ENCODE results near the gene MAP3K20. TPM values are rescaled to one million over a fixed set of nuclear protein-coding genes. Genes with fewer than 3 reads are reported as not detected.

The MAP3K20 gene
- total RNA-seq, 6 donors from 2014 or later, result 16.3 to 41.7 (median 34.7) TPM

DNA sequence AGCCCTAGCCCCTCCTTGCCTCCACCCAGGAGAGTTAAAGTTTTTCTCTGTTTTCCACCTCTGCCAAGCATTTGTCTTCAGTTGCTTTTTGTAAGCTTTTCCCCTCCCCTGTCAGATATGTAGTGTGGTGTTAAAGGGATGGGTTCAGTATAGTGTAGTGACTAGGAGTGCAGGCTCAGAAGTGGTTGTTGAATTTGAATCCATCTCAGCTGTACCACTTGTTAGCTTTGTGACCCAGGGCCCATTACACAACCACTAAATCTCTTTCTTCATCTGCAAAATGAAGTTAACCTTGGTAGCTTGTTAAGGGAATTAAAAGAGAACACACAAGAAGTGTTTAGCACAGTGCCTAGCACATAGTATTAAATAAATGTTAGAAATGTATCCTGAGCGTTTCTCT is 56.9 kb downstream of the MAP3K20 start:
- H3K4me1 ChIP-seq, result peaks cover 2 to 18% (median 11%) of the 10 kb centered on the region in 4 donors
- DNase-seq (no peak), ATAC-seq (ENCODE audit: low FRiP score in 2 of 2) (no peak)
- no peaks in the 10 kb centered on the region for H3K9me3 ChIP-seq
- TF ChIP-seq, protein P1, sequence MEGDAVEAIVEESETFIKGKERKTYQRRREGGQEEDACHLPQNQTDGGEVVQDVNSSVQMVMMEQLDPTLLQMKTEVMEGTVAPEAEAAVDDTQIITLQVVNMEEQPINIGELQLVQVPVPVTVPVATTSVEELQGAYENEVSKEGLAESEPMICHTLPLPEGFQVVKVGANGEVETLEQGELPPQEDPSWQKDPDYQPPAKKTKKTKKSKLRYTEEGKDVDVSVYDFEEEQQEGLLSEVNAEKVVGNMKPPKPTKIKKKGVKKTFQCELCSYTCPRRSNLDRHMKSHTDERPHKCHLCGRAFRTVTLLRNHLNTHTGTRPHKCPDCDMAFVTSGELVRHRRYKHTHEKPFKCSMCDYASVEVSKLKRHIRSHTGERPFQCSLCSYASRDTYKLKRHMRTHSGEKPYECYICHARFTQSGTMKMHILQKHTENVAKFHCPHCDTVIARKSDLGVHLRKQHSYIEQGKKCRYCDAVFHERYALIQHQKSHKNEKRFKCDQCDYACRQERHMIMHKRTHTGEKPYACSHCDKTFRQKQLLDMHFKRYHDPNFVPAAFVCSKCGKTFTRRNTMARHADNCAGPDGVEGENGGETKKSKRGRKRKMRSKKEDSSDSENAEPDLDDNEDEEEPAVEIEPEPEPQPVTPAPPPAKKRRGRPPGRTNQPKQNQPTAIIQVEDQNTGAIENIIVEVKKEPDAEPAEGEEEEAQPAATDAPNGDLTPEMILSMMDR (IDR thresholded peaks at IDR 0.05), result no peak
- TF ChIP-seq POLR2A (IDR thresholded peaks at IDR 0.05) (no peak), POLR2AphosphoS5 (IDR thresholded peaks at IDR 0.05) (no peak), EP300 (IDR thresholded peaks at IDR 0.05) (no peak)
- H3K27ac ChIP-seq, result no peak overlapping the region
- H3K36me3 ChIP-seq, result no peaks in the 10 kb centered on the region
- 63 to 76% methylated on average over 1 of the region's 1 CpG for WGBS, 2 donors
- H3K27me3 ChIP-seq, result no peaks in the 10 kb centered on the region
- no peak overlapping the region for H3K4me3 ChIP-seq

DNA sequence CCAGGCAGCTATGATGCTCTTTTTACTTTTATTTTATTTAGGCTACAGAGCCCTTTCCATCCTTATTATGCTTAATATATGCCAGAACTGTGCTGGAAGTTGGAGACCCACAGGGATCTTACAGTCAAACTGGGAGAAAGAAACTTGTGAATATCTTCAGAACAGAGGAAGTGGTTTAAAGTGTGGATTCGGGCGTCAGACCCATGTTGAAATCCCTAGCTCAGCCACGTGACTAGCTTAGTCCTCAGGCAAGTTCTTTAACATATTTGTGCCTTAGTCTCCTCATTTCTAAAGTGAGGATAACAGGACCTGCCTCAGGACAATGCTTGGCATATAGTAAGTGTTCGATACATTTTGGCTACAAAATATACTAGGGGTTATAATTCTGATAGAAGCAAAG is 59.1 kb downstream of the MAP3K20 start:
- H3K27ac ChIP-seq, result no peak overlapping the region
- no peaks in the 10 kb centered on the region for H3K36me3 ChIP-seq
- H3K27me3 ChIP-seq, result no peaks in the 10 kb centered on the region
- ATAC-seq (ENCODE audit: low FRiP score in 2 of 2) (peak in 1 of 2 donors; percentile 48), DNase-seq (peak in 1 of 2 donors; percentile 60)
- no peak overlapping the region for H3K4me3 ChIP-seq
- no peaks in the 10 kb centered on the region for H3K9me3 ChIP-seq
- 57 to 69% methylated on average over 4 of the region's 4 CpGs for WGBS, 2 donors
- peaks cover 2 to 23% (median 13%) of the 10 kb centered on the region in 4 donors for H3K4me1 ChIP-seq
- TF ChIP-seq, protein P1 (IDR thresholded peaks at IDR 0.05), result no peak
- TF ChIP-seq POLR2A (IDR thresholded peaks at IDR 0.05), result no peak
- TF ChIP-seq EP300 (IDR thresholded peaks at IDR 0.05), result no peak
- no peak for TF ChIP-seq POLR2AphosphoS5 (IDR thresholded peaks at IDR 0.05)

DNA sequence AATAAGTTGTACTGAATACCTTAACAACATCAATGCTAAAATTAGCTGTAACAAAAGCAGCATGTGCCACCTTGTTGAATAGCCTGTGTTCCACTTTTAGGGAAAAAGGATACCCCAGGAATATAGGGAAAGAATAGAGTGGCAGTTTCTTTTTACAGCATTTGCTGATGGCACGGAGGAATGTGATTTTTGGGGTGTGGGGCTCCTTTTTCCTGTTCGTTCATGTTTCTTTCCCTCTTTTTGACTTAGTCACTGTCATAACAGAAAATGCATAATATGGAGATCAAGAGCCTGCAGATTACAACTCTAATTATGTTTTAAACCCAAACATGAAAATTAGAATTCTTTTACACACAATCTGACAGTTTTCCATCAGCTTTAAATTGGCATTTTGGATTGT is 60.4 kb downstream of the MAP3K20 start:
- Histone ChIP-seq H3K9me3 (no peaks in the 10 kb centered on the region), H3K4me1 (peaks cover 0 to 23% (median 12%) of the 10 kb centered on the region in 4 donors), H3K36me3 (no peaks in the 10 kb centered on the region), H3K27ac (no peak overlapping the region), H3K27me3 (no peaks in the 10 kb centered on the region), H3K4me3 (no peak overlapping the region)
- TF ChIP-seq, protein P1 (IDR thresholded peaks at IDR 0.05), result no peak
- TF ChIP-seq EP300 (IDR thresholded peaks at IDR 0.05) (no peak), POLR2AphosphoS5 (IDR thresholded peaks at IDR 0.05) (no peak)
- ATAC-seq (ENCODE audit: low FRiP score in 2 of 2) (no peak), DNase-seq (no peak)
- WGBS, 2 donors, result 76% methylated on average over 2 of the region's 2 CpGs

DNA sequence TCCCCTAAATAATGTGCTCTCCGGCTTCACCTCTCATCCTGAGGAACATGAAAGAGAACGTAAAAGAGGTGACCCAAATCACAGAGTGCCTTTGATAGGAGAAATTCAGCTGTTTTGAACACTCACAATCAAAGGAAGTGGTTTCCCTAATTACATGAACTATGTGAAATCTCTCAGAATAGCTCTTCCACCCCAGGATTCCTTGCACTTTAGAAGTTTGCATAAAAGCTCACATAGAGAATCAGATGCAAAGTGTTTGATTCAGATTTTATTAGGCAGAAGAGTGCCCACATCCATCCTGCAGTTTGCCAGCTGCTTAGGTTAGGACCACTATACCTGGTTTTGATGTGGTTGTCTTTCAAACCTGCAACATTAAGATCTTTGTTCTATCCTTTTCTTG is 61.0 kb downstream of the MAP3K20 start:
- Histone ChIP-seq H3K27ac (no peak overlapping the region), H3K27me3 (no peaks in the 10 kb centered on the region), H3K4me3 (no peak overlapping the region), H3K9me3 (no peaks in the 10 kb centered on the region), H3K36me3 (no peaks in the 10 kb centered on the region), H3K4me1 (peaks cover 0 to 22% (median 12%) of the 10 kb centered on the region in 4 donors)
- DNase-seq (no peak), ATAC-seq (ENCODE audit: low FRiP score in 2 of 2) (no peak)
- TF ChIP-seq, protein P1 (IDR thresholded peaks at IDR 0.05), result no peak
- TF ChIP-seq EP300 (IDR thresholded peaks at IDR 0.05), result no peak
- no peak for TF ChIP-seq POLR2A (IDR thresholded peaks at IDR 0.05)
- no peak for TF ChIP-seq POLR2AphosphoS5 (IDR thresholded peaks at IDR 0.05)
- WGBS, 2 donors, result 60 to 72% methylated on average over 2 of the region's 2 CpGs

DNA sequence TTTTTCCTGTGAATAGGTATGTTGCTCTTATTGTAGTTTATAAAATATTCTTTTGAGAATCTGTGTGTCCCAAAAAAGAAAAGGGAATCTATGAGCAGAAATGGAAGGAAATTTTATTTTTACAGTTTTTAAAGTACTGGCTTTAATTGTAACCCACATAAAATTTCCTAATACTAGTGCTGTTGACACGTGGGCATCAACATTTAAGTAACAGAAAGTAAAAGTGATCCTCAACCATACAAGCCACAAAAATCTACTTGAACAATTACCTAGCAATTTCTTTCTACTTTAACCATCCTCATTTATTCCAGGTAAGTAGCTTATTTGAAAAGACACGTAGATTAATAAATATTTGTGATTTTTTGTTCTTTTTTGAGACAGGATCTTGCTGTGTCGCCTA is 62.0 kb downstream of the MAP3K20 start:
- H3K4me1 ChIP-seq, result peaks cover 0 to 20% (median 10%) of the 10 kb centered on the region in 4 donors
- 61 to 71% methylated on average over 3 of the region's 3 CpGs for WGBS, 2 donors

More for the DNA sequence above, 62.0 kb downstream of the MAP3K20 start:
- H3K27me3 ChIP-seq, result no peaks in the 10 kb centered on the region
- ATAC-seq (ENCODE audit: low FRiP score in 2 of 2), result no peak
- TF ChIP-seq POLR2AphosphoS5 (IDR thresholded peaks at IDR 0.05), result no peak
- TF ChIP-seq, protein P1 (IDR thresholded peaks at IDR 0.05), result no peak
- no peak for TF ChIP-seq POLR2A (IDR thresholded peaks at IDR 0.05)
- no peak for TF ChIP-seq EP300 (IDR thresholded peaks at IDR 0.05)
- no peak overlapping the region for H3K27ac ChIP-seq
- H3K9me3 ChIP-seq, result no peaks in the 10 kb centered on the region
- H3K4me3 ChIP-seq, result no peak overlapping the region
- H3K36me3 ChIP-seq, result no peaks in the 10 kb centered on the region
- no peak for DNase-seq
